Measurements from ENCODE around the gene ETS2.
"Not testable (repeated sequence)": the region's sequence is repeated elsewhere in the genome, so short reads cannot be mapped to it uniquely, and the experiment has no call there.

ETS2 gene

GRCh38 chr21:38840456-38841300 is 34.9 kb downstream of the ETS2 start:
- DNase-seq = no peak

GRCh38 chr21:38841472-38841871 is 35.7 kb downstream of the ETS2 start:
- no peak for DNase-seq

- DNase-seq = no peak
Measured at GRCh38 chr21:38842079-38842478, 36.4 kb downstream of the ETS2 start.

- no peak for DNase-seq
Measured at GRCh38 chr21:38843379-38843778, 37.6 kb downstream of the ETS2 start.

GRCh38 chr21:38843806-38844503 is 38.2 kb downstream of the ETS2 start:
- no peak for DNase-seq

GRCh38 chr21:38845374-38845773 is 39.6 kb downstream of the ETS2 start:
- not testable (repeated sequence) for DNase-seq

GRCh38 chr21:38847556-38847955 is 41.8 kb downstream of the ETS2 start:
- DNase-seq = no peak

- no peak for DNase-seq
Measured at GRCh38 chr21:38848187-38848609, 42.5 kb downstream of the ETS2 start.

- no peak for DNase-seq
Measured at GRCh38 chr21:38849776-38850175, 44.0 kb downstream of the ETS2 start.

- DNase-seq = no peak
Measured at GRCh38 chr21:38850277-38850951, 44.7 kb downstream of the ETS2 start.

GRCh38 chr21:38851101-38851500 is 45.4 kb downstream of the ETS2 start:
- DNase-seq = no peak

GRCh38 chr21:38852278-38852677 is 46.5 kb downstream of the ETS2 start:
- no peak for DNase-seq

GRCh38 chr21:38852708-38853107 is 47.0 kb downstream of the ETS2 start:
- DNase-seq = no peak

GRCh38 chr21:38853421-38853919 is 47.7 kb downstream of the ETS2 start:
- DNase-seq = no peak

- no peak for DNase-seq
Measured at GRCh38 chr21:38857152-38857825, 51.6 kb downstream of the ETS2 start.

- DNase-seq = no peak
Measured at GRCh38 chr21:38858026-38858811, 52.5 kb downstream of the ETS2 start.

- no peak for DNase-seq
Measured at GRCh38 chr21:38858812-38859205, 53.1 kb downstream of the ETS2 start.

- DNase-seq = no peak
Measured at GRCh38 chr21:38859852-38860251, 54.1 kb downstream of the ETS2 start.

- DNase-seq = no peak
Measured at GRCh38 chr21:38861056-38861455, 55.3 kb downstream of the ETS2 start.

GRCh38 chr21:38861989-38862683 is 56.4 kb downstream of the ETS2 start:
- no peak for DNase-seq

- DNase-seq = no peak
Measured at GRCh38 chr21:38863291-38863690, 57.6 kb downstream of the ETS2 start.

All from activated CD4-positive, alpha-beta T cell treated with anti-CD3 and anti-CD28 coated beads, Interleukin-2, amount 50 U/mL, for 4 hours (primary cell).